ENCODE data around the gene SLC8B1. TPM values are rescaled to one million over a fixed set of nuclear protein-coding genes. Genes with fewer than 3 reads are reported as not detected.

The SLC8B1 gene
- total RNA-seq, 1 donor from 2014 or later = 7.1 TPM

GRCh38 chr12:113249546-113249945 is 85.4 kb downstream of the SLC8B1 start:
- Mint-ChIP-seq H3K36me3 (ENCODE audit: low read depth) (peaks cover 7% of the 10 kb centered on the region), H3K4me1 (peaks cover 28% of the 10 kb centered on the region), H3K4me3 (no peak overlapping the region), H3K27me3 (ENCODE audit: low read depth) (no peaks in the 10 kb centered on the region), H3K27ac (ENCODE audit: unreplicated experiment) (no peak overlapping the region), H3K9me3 (no peaks in the 10 kb centered on the region)
- DNase-seq (ENCODE audit: low read depth, low spot score) = no peak
- no peak for TF ChIP-seq CTCF (conservative IDR thresholded peaks at IDR 0.05)

GRCh38 chr12:113248842-113249435 is 86.0 kb downstream of the SLC8B1 start:
- peaks cover 31% of the 10 kb centered on the region for H3K4me1 Mint-ChIP-seq
- DNase-seq (ENCODE audit: low read depth, low spot score) = no peak
- H3K4me3 Mint-ChIP-seq = no peak overlapping the region
- no peak for TF ChIP-seq CTCF (conservative IDR thresholded peaks at IDR 0.05)
- peaks cover 5% of the 10 kb centered on the region for H3K36me3 Mint-ChIP-seq (ENCODE audit: low read depth)
- H3K27me3 Mint-ChIP-seq (ENCODE audit: low read depth) = no peaks in the 10 kb centered on the region
- H3K27ac Mint-ChIP-seq (ENCODE audit: unreplicated experiment) = no peak overlapping the region
- no peaks in the 10 kb centered on the region for H3K9me3 Mint-ChIP-seq

Small RNAs within 50 kb of the gene (microRNA-seq; reads per million reads assigned to microRNA genes)
- not detected for gene MIR6762

Other genes with a start within 250 kb of the SLC8B1 start
- gene RASAL1, start 199.3 kb downstream of the SLC8B1 start, total RNA-seq = not detected in 2 replicates
- gene CFAP73, start 185.4 kb downstream of the SLC8B1 start, total RNA-seq = not detected in 2 replicates
- gene DDX54, start 149.6 kb downstream of the SLC8B1 start, total RNA-seq = 68.5 and 69.7 TPM in 2 replicates
- 20.0 and 20.1 TPM in 2 replicates for gene RITA1, start 149.4 kb downstream of the SLC8B1 start, total RNA-seq
- 18.3 and 18.9 TPM in 2 replicates for gene TPCN1, start 113.6 kb downstream of the SLC8B1 start, total RNA-seq
- gene PLBD2, start 23.5 kb upstream of the SLC8B1 start, total RNA-seq = 33.4 and 36.6 TPM in 2 replicates
- not detected in 2 replicates for gene SDS, start 68.8 kb upstream of the SLC8B1 start, total RNA-seq
- gene SDSL, start 87.3 kb upstream of the SLC8B1 start, total RNA-seq = 1.5 and 3.3 TPM in 2 replicates
- gene LHX5, start 136.8 kb upstream of the SLC8B1 start, total RNA-seq = 1.5 and 1.8 TPM in 2 replicates